D721Med (cell line): ENCODE measurements around the gene CTNNA3.

Experiments
- DNase-seq: peaks from one replicate; pipeline ENCODE4 v3.0.0; 2011; ENCODE audit warnings: low spot score; ENCODE audit not compliant: insufficient read length
- FAIRE-seq: peaks from 2 replicates; lab custom pipeline; 2011; peaks lifted over from hg19 to GRCh38; lab: Jason Lieb, UNC
- CTCF ChIP-seq: IDR thresholded peaks from 2 replicates; pipeline ENCODE4 v1.5.1; 2012; ENCODE audit warnings: mild to moderate bottlenecking, control low read depth; ENCODE audit not compliant: insufficient read depth; ENCODE audit errors: missing control alignments

CTNNA3 gene

GRCh38 chr10:66625709-66626590, 1070.0 kb downstream of the CTNNA3 start:
- TF ChIP-seq CTCF, result no peak
- no peak for DNase-seq
- FAIRE-seq, result no peak

GRCh38 chr10:66622050-66622449, 1073.9 kb downstream of the CTNNA3 start:
- no peak for TF ChIP-seq CTCF
- FAIRE-seq (no peak), DNase-seq (no peak)

GRCh38 chr10:66604195-66604594, 1091.8 kb downstream of the CTNNA3 start:
- DNase-seq (no peak), FAIRE-seq (no peak)
- TF ChIP-seq CTCF, result no peak

- FAIRE-seq (no peak), DNase-seq (no peak)
- TF ChIP-seq CTCF, result no peak
These were observed 1104.1 kb downstream of the CTNNA3 start for GRCh38 chr10:66591865-66592264.

- DNase-seq (no peak), FAIRE-seq (no peak)
- TF ChIP-seq CTCF, result no peak
These were observed 1108.3 kb downstream of the CTNNA3 start for GRCh38 chr10:66587680-66588050.

GRCh38 chr10:66586897-66587679, 1108.9 kb downstream of the CTNNA3 start:
- no peak for TF ChIP-seq CTCF
- no peak for DNase-seq
- FAIRE-seq, result no peak
